Activated CD4-positive, alpha-beta T cell treated with anti-CD3 and anti-CD28 coated beads, Interleukin-2, amount 50 U/mL, for 24 hours (primary cell): ENCODE results near the gene TATDN2.
"Not testable (repeated sequence)": the region's sequence is repeated elsewhere in the genome, so short reads cannot be mapped to it uniquely, and the experiment has no call there.

Experiments used
- DNase-seq, 2 donors: peaks; one replicate each; pipeline ENCODE4 v3.0.0-alpha.2; 2020; ENCODE audit warnings: low read depth in 1 of 2, low spot score in 1 of 2

Gene TATDN2

DNA sequence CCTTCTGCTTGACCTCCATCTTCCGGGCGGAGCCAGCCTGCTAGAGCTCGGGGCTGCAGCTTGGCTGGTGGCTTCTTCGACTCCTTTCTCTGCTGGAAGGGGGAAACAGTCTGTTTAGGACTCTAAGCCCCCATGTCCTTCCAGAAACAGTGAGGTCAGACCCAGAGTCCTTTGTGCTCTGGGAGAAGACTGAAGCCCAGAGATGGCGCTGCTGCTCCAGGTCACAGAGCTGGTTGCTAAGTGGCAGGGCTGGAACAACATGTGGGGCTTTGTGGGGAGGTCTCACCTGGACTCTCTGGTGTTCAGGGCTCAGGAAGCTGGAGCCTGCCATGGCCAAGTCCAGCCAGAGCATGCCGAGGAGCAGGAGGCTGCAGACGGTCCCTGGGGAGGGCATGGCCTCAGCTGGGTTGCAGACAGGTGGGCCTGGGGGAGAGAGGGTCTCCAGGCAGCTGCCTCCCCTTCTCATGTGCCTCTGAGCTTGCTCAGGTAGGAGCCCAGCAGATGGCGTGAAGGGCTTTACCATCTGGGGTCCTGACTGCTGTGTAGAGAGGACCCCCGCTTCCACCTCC, 41.6 kb downstream of the TATDN2 start:
- no peak for DNase-seq

DNA sequence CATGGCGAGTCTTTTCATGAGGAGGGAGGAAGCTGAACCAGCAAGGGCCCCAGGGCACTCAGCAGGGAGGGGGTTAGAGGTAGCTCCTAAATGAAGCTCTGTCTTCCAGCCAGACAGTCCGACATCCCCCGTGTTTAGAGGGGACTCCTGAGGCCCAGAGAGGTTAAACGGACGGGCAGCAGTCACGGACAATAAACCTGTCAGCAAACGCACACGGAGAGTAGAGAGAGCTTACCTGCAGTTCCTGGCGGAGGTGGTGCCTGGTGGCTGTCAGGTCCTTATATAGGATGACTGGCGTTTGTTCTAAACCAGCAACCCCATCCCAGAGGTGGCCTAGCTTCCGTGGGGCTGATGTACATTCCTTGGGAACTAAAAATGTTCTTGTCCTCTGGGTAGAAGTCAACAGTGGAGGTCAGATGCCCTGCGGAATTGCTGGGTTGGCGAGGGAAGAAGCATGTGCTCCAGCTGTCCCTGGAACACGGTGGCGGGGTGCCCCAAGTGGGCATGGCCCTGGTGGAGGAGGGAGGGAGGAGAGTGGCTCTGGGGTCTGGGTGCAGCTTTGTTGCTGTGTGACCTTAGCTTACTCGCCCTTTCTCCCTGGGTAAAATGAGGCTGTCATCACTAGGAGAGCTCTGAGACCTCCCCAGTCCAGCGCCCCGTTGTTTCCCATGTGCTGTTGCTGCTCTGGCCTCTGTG, 42.4 kb downstream of the TATDN2 start:
- DNase-seq: no peak

GRCh38 chr3:10291641-10292040, 43.4 kb downstream of the TATDN2 start:
- no peak for DNase-seq

GRCh38 chr3:10292505-10293419, 44.5 kb downstream of the TATDN2 start, which contains the start of gene GHRL:
Gene GHRL, minus strand, starts transcription at chr3:10292947. Its CDS starts 2,767 bp downstream, at chr3:10290180.
- no peak for DNase-seq

GRCh38 chr3:10294030-10294586, 45.8 kb downstream of the TATDN2 start:
- no peak for DNase-seq

DNA sequence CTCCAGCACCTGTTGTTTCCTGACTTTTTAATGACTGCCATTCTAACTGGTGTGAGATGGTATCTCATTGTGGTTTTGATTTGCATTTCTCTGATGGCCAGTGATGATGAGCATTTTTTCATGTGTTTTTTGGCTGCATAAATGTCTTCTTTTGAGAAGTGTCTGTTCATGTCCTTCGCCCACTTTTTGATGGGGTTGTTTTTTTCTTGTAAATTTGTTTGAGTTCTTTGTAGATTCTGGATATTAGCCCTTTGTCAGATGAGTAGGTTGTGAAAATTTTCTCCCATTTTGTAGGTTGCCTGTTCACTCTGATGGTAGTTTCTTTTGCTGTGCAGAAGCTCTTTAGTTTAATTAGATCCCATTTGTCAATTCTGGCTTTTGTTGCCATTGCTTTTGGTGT, 49.8 kb downstream of the TATDN2 start:
- DNase-seq: not testable (repeated sequence)

- DNase-seq: no peak
Observed at GRCh38 chr3:10299175-10299574, 50.9 kb downstream of the TATDN2 start.

- DNase-seq: no peak
Observed at GRCh38 chr3:10299679-10300078, 51.4 kb downstream of the TATDN2 start.

GRCh38 chr3:10300087-10300486, 51.8 kb downstream of the TATDN2 start:
- no peak for DNase-seq

GRCh38 chr3:10303105-10303504, 54.8 kb downstream of the TATDN2 start:
- DNase-seq: no peak

DNA sequence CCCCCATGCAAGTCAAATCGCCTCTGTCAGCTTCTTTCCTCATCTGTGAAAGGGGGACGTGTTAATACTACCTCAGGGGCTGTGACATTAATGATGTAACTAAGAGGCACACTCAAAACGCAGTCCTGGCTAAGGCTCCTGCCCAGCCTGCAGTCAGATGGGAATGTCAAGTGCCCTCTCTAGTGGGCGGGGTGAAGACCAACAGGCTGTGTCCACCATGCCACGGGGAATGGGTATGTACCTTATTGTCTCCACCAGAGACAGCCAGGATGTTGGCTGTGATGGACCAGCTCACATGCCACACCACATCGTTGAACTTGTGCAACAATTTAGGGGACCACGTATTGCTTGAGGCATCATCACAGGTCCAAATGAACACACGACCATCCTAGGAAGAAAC, 55.5 kb downstream of the TATDN2 start:
- DNase-seq: no peak

DNA sequence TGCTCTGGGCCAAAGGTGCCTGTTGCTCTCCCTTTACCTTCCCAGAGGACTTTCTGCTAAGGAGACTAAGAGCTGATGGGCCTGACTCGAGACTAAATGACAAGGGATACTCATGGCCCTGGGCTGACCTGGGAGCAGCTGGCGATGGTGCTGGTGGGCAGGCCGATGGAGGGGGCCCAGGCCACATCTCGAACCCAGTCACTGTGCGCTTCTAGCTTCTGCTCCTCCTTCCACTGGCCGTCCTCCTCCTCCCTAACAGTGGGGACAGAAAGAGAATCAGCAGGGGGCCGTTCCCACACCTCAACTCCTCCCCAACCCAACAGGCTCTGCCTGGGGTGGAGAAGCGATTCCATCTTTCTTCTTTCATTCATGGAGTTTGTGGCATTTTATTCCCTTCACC, 56.6 kb downstream of the TATDN2 start:
- DNase-seq: no peak

- no peak for DNase-seq
Observed at GRCh38 chr3:10305331-10305902, 57.2 kb downstream of the TATDN2 start.

DNA sequence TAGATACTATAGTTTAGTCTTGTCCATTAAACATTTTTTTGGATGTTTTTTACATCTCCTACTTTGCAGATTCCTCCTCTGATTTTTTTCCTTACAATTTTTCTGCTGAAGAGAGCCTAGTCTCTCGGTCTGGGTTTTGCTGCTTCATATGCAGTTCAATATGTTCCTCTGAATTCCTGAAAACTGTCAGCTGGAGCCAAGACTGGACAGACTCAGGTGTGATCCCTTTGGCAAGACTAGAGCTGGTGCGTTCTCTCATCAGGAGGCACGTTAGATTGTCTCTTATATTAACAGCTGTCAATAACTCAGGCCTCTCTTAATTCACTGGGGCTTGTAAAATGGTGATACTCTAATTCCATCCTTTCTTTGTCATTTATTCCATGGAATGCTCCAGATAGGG, 57.9 kb downstream of the TATDN2 start:
- DNase-seq: no peak

GRCh38 chr3:10308678-10309077, 60.4 kb downstream of the TATDN2 start:
- no peak for DNase-seq

GRCh38 chr3:10309736-10310135, 61.5 kb downstream of the TATDN2 start:
- DNase-seq: no peak

GRCh38 chr3:10310578-10310977, 62.3 kb downstream of the TATDN2 start:
- no peak for DNase-seq

DNA sequence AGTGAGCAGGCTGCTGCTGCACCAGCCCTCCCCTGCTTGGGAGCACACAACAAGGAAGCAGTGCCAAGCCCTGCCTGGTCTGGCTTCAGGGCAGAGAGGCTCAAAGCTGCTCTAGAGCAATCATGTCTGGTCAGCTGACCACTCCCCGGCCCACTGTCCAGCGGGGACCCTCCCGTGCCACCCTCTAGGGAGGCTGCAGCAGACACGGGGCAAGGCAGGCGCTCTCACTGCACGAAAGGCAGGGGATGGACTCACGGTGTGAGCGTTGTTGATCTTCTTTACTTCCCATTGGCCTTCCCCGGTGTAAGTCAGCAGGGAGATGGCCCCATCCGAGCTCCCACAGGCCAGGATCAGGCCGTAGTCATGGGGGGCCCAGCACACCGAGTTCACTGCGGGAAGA, 63.5 kb downstream of the TATDN2 start:
- DNase-seq: no peak

DNA sequence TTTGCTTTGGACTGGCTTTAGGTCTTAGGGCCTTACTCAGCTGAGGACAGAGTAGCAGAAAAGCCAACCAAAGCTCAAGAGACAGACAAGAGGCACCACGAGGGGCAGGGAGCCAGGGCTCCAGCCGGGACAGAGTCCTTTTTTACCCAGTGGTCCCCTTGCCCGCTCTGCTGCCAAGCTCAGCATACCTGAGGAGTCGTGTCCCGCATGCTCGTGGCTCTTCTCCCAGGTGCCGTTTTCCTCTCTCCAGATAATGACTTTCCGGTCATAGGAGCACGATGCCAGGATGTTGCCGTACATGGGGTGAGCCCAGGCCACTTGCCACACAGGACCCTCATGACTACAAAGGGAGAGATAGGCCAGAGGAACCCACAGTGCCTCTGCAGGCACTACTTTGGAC, 64.1 kb downstream of the TATDN2 start:
- DNase-seq: no peak

GRCh38 chr3:10312861-10313260, 64.6 kb downstream of the TATDN2 start:
- DNase-seq: no peak

DNA sequence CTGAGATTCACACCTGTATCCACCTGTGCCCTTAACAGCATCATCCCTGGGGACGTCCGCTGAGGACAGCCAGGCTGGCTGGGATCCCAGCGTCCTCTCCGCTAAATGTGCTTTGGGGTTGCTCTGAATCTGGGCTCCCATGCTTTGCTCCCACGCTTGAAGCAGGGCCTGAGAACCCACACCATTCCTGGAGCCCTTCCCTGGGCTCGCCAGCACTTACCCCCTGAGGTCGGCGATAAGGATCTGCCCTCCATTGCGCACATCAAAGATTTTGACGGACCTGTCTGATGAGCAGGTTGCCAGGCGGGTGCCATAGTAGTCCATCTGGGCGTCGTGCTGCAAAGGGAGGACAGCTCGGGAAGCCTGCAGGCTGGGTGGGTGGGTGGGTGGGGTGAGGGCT, 66.8 kb downstream of the TATDN2 start:
- DNase-seq: no peak
